HG02798 (cell line): Measurements from ENCODE around the gene CDH4.

ENCODE experiments used
- ATAC-seq: cut with Tn5 transposase; IDR thresholded peaks from one replicate; pipeline ENCODE4 v1.9.1; 2021; ENCODE audit warnings: mild to moderate bottlenecking; ENCODE audit not compliant: unreplicated experiment, poor library complexity

The CDH4 gene

DNA sequence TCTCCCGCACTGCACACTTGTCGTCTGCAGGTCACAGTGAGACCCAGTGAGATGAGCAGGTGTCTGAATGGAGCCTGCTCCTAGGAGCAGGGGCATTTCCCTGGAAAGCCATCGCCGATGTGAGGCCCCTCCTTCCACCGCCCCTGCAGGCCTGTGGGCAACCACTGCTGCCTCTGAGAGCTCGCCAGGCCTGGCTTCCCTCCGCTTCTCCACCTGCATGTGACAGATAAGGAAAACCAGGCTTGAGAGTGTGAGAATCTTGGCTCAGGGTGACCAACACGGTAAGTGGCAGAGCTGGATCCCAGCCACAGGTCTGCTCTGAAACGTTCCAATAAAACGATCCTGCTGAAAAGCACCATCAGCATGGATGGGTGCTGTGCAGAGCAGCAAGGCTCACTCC lies 332.8 kb downstream of the CDH4 start:
- ATAC-seq = no peak

GRCh38 chr20:61585764-61586163 lies 333.7 kb downstream of the CDH4 start:
- no peak for ATAC-seq

DNA sequence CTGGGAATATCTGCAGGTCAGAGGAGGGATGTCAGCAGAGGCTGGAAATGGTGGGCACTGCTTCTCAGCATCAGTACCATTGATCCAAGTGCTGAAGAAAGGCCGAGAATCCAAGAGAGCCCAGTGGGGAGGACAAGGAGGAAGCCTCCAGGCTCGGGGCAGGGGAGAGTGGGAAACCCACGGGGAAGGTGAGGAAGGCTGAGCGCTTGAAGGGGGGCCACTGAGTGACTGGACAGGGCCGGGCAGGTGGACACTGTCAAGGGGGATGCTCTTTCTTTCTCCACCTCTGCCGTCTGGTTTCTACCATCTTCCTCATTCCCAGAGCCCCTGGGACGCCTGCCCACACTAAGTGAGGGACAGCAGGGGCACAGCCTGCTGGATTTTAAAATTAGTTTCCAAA lies 335.0 kb downstream of the CDH4 start:
- ATAC-seq = no peak

GRCh38 chr20:61587681-61588289 lies 335.7 kb downstream of the CDH4 start:
- ATAC-seq = no peak

- no peak for ATAC-seq
Observed at GRCh38 chr20:61588411-61589385, 336.6 kb downstream of the CDH4 start.

GRCh38 chr20:61590236-61590635 lies 338.2 kb downstream of the CDH4 start:
- ATAC-seq = no peak

DNA sequence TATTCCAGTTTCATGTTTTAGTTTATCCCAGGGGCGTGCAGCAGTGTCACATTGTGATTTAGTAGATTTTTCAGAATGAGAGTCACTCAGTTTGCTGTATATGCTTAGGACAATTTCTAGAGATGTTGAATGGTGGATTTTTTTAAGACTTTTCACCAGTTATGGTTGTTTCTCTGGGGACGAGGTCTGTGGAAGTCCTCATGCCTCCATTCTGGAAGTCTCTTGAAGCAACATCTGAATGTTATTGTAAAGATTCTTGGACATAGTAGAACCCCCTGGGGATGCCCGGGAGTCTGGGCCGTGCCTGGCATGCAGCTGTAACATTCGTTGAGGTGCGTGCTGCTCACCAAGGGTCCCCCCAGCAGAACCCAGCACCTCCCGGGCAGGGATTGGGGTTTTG lies 341.5 kb downstream of the CDH4 start:
- no peak for ATAC-seq

- no peak for ATAC-seq
Observed at GRCh38 chr20:61594198-61594597, 342.1 kb downstream of the CDH4 start.

DNA sequence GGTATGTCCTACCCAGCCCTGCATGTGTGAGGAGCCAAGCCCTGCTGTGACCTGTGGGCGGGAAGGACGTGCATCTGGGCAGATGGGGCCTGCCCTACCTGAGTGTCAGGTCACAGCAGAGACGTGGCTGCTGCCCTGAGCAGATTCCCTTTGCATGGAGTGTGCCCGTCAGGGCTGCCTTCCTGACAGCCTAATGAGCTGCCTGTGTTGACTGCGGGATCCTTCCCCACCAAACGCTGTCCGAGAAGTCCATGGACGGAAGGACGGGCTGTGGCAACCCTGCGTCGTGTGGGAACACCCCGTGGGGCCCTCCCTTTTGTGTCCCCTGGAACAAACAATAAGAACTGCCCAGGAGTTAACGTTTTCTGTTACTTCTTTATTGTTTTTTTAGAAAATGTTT lies 343.2 kb downstream of the CDH4 start:
- no peak for ATAC-seq

- no peak for ATAC-seq
Observed at GRCh38 chr20:61596687-61597330, 344.7 kb downstream of the CDH4 start.

GRCh38 chr20:61597996-61598395 lies 345.9 kb downstream of the CDH4 start:
- no peak for ATAC-seq

DNA sequence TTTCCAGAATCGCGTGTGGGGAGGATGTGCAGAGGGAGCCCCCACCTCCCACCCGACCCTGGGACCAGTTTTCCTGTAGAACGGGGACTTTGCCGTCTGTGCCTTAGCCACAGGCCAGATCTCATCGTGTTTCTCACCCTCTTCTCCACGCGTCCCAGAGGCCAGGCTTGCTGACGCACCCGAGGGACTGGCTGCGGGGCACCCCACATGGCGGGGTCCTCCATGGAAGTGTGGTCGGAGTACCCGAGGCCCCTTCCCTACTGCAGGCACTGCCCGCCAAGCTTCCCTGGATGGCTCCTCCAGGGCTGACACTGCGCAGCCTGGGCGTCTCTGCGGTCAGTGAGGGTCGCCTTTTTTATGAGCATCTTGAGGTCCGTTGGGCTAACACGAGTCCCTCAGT lies 346.5 kb downstream of the CDH4 start:
- ATAC-seq = no peak

GRCh38 chr20:61599061-61599531 lies 347.0 kb downstream of the CDH4 start:
- ATAC-seq = no peak

GRCh38 chr20:61599541-61599992 lies 347.5 kb downstream of the CDH4 start:
- ATAC-seq = no peak

DNA sequence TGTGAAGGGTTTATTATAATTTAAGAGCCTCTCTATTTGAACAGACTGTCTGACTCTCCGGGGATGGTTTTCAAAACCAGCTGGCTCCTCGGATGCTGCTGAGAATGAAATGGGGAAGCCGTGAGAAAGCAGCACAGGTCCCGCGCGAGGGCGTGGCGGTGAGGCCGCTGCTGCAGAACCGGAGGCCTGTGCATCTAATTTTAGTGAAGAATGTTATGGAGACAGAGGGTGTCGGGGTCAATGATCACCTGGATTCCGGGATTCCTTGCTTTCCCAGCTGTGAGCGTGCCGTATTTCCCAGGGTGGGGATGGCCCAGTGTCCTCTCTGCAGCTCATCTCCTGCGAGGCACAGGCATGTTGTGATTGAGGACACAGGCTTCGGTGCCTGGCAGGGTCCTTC lies 348.0 kb downstream of the CDH4 start:
- no peak for ATAC-seq

DNA sequence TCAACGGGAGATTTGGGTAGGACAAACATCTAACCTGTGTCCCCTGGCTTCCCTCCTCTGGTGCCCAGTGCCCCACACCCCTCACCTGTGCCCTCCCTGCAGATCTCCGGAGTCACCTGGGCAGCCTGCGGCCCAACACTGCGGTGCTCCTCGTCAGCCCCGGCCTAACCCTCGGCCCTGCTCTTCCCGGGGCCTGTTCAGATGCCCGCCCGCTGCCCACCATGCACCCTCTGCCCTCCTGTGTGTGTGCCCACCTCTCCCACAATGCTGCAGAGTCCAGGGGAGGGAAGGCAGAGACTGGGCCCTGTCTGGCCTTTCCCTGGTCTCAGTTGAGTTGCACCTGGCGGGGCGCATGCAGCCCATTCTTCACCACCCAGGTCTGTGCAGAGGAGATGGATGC lies 349.3 kb downstream of the CDH4 start:
- no peak for ATAC-seq

GRCh38 chr20:61601853-61602252 lies 349.8 kb downstream of the CDH4 start:
- no peak for ATAC-seq

DNA sequence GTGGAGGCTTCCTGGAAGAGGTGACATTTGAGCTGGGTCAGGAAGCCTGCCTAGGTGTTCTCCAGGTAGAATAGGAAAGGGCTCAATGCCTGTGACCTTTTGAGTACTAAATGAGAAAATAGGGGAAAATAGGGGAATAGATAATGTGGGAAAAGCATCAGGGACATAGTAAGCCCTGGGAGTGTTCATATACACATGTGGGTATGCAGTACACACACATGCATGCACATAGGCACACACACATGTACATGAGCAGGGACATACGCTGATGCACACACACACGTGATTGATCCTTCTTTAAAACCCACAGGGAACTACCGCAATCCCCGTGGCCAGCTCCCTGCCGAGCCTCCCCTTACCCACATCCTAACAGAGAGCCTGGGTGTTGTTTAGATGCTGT lies 351.7 kb downstream of the CDH4 start:
- no peak for ATAC-seq

GRCh38 chr20:61604549-61604948 lies 352.5 kb downstream of the CDH4 start:
- no peak for ATAC-seq

DNA sequence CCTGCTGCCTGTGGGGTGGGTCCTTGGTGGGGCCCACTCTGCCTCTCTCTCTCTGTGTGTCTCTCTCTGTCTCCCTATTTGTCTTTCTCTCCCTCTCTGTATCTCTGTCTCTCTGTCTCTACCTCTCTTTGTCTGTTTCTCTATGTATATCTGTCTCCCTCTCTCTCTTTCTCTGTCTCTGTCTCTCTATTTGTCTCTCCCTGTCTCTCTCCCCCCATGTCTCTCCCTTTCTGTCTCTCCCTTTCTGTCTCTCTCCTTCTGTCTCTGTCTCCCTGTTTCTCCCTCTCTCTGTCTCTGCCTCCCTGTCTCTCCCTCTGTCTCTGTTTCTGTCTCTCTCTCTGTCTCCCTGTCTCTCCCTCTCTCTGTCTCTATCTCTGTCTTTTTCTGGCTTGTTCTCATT lies 353.2 kb downstream of the CDH4 start:
- ATAC-seq = no peak
